Psoas muscle (tissue), 8 donors: ENCODE data around the gene DDX23. TPM values are rescaled to one million over a fixed set of nuclear protein-coding genes. Genes with fewer than 3 reads are reported as not detected.
A peak's percentile ranks its signal among the peaks of the same experiment; 100 is the strongest.

Experiments
- ATAC-seq, 4 donors: fragments of 200-7000 bp; cut with Tn5 transposase; one replicate each; pipeline ENCODE4 v1.9.1; 2020; ENCODE audit warnings: moderate library complexity in 3 of 4, mild to moderate bottlenecking in 2 of 4
- DNase-seq, 2 donors: peaks; one replicate each; pipeline ENCODE4 v3.0.0-alpha.2; 2020
- H3K27ac ChIP-seq: fragments of 200-600 bp; one replicate; pipeline ENCODE4 v1.8.0; 2022
- H3K27me3 ChIP-seq, 3 donors: fragments of 200-600 bp in 1 of 3; one replicate each; pipeline versions ENCODE4 v1.6.1 to v1.8.0; 2013 to 2022; ENCODE audit warnings: low read length in 2 of 3, mild to moderate bottlenecking in 2 of 3, moderate library complexity in 1 of 3; ENCODE audit not compliant: insufficient read depth in 3 of 3
- H3K36me3 ChIP-seq, 2 donors: fragments of 200-600 bp in 1 of 2; one replicate each; pipeline versions ENCODE4 v1.6.1 to v1.8.0; 2013 to 2022; ENCODE audit warnings: low read depth in 1 of 2, mild to moderate bottlenecking in 1 of 2, moderate library complexity in 1 of 2; ENCODE audit not compliant: insufficient read depth in 1 of 2
- H3K4me1 ChIP-seq: fragments of 200-600 bp; one replicate; pipeline ENCODE4 v1.8.0; 2022
- H3K4me3 ChIP-seq: fragments of 200-600 bp; one replicate; pipeline ENCODE4 v1.8.0; 2022; ENCODE audit warnings: mild to moderate bottlenecking
- H3K9me3 ChIP-seq: fragments of 200-600 bp; one replicate; pipeline ENCODE4 v1.8.0; 2022
- WGBS, 3 donors: extraction: QIAGEN DNeasy Blood & Tissue Kit; methylation state at CpG; one replicate each; pipeline versions ENCODE4 v1.1.6 to v1.1.7; 2013; 5-methylcytosine and 5-hydroxymethylcytosine counted together
- intact Hi-C, 2 donors: fragments of 100-400 bp; cut with DNase I; formaldehyde crosslinking; loops; one replicate each; pipeline versions ENCODE4 v1.11.0 to v1.14.2; 2022
- long read RNA-seq, 2 donors: library from polyadenylated mRNA; unstranded; transcript quantifications; one replicate each; pipeline ENCODE4 v2.0.0, GENCODE V29; 2021
- polyA plus RNA-seq, 3 donors: library from polyadenylated mRNA; stranded (reverse); fragments of 200-250 nt; gene quantifications; one replicate each; pipeline ENCODE4 v1.2.3, GENCODE V29; 2013
- total RNA-seq, 4 donors: library from RNA; stranded (reverse); fragmentation: NEBNext Ultra II Directional in 2 of 4; extraction: Animal tissue kit (Norgen Biotek cat#: 25700) in 2 of 4; gene quantifications; one replicate each; pipeline versions ENCODE4 v1.2.1 to v1.2.4, GENCODE V29; 2021 to 2023
- TF ChIP-seq, protein P1 (sequence below): fragments of 200-600 bp; IDR thresholded peaks from one replicate; pipeline ENCODE4 v1.8.0; 2022; ENCODE audit warnings: antibody characterized with exemption
- donor health status: healthy with polysubstance abuse.
- donor health status: DM: no; HTN: no; CAD: no; lungs with moderate emphysema.
- donor health status: Bipolar disorder and iron deficiency.
- donor health status: healthy.
- donor health status: DM: yes; HTN: yes; CAD: no.
- donor health status: DM: no; HTN: no; CAD: no.
- donor health status: DM: no; HTN: no; CAD: no.
- donor health status: DM: yes; HTN: yes; CAD: no.

The DDX23 gene
- total RNA-seq = 10 to 100 TPM; 38.5 to 71.6 (median 58.5) TPM
- polyA plus RNA-seq = 10 to 100 TPM; 39.4 to 92.8 (median 64.5) TPM
- long read RNA-seq, donor 1, transcript DDX23-201 (17 exons, 3,248 nt) = major isoform, 14 of 23 reads
- long read RNA-seq, donor 1, partial matches to known transcripts = 7 of 23 reads
- long read RNA-seq, donor 1, other reads (novel, unspliced or antisense) = 2 of 23 reads
- long read RNA-seq, donor 2, transcript DDX23-201 (17 exons, 3,248 nt) = major isoform, 51 of 83 reads
- long read RNA-seq, donor 2, partial matches to known transcripts = 23 of 83 reads
- long read RNA-seq, donor 2, other reads (novel, unspliced or antisense) = 9 of 83 reads

DNA sequence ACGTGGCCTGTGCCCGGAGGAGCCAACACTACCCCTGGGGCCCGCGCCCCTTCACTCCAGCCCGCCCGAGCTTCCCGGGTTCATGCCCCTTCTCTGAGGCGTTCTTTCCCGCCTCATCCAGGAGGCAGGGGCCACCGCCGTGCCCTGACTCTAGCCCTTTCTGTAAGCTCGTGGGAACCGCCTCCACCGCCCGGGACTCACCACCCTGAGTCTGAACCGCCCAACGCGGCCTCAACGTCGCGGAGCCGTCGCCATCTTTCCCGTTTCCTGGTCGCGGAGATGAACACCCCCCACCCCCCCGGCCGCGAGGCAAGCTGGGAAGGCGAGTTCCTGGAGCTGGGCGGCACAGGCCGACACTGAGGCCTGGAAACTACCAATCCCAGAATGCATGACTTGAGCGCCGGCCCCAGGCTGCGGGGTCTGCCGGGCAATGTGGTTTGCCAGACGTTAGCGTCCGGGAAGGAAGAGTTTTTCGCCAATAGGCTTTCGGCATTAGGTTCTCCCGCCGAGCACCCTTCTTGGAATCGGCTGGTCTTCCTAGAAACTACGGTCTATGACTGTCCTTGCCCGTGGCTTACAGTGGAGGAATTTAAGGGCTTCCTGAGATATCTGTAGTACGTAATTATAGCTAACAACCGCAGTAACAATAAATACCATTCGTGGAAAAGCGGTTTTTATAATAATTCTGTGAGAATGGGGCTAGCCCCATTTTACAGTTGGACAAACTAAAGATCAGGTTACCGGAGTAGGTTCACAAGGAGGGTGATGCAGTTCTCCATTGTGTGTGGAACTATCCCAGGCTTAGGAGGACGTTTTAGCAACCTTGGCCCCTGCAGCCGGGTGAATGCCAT lies at the start of gene DDX23:
TSS of gene DDX23 (minus strand) at position 281 of the 851 bp plus-strand sequence. CDS start 6,381 bp downstream, outside the sequence.
- DNase-seq = peak; percentile 95 to 97
- WGBS, 3 donors = 0 to 1% (median 1%) methylated on average over 46 to 53 of the region's 53 CpGs
- peak within 1 kb of the TSS; percentile 91 for H3K27ac ChIP-seq
- H3K4me1 ChIP-seq = peaks cover 19% of the 10 kb centered on the region
- TF ChIP-seq, protein P1, sequence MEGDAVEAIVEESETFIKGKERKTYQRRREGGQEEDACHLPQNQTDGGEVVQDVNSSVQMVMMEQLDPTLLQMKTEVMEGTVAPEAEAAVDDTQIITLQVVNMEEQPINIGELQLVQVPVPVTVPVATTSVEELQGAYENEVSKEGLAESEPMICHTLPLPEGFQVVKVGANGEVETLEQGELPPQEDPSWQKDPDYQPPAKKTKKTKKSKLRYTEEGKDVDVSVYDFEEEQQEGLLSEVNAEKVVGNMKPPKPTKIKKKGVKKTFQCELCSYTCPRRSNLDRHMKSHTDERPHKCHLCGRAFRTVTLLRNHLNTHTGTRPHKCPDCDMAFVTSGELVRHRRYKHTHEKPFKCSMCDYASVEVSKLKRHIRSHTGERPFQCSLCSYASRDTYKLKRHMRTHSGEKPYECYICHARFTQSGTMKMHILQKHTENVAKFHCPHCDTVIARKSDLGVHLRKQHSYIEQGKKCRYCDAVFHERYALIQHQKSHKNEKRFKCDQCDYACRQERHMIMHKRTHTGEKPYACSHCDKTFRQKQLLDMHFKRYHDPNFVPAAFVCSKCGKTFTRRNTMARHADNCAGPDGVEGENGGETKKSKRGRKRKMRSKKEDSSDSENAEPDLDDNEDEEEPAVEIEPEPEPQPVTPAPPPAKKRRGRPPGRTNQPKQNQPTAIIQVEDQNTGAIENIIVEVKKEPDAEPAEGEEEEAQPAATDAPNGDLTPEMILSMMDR = no peak
- ATAC-seq = peak; percentile 97 to 99 (median 98)
- H3K27me3 ChIP-seq = no peaks in the 10 kb centered on the region
- no peaks in the 10 kb centered on the region for H3K9me3 ChIP-seq
- intact Hi-C loops = loop anchor here in 1 of 2 donors (5.0 kb wide), 1 partner anchor 85 kb away; no protein-coding TSS in a partner anchor
- peak within 1 kb of the TSS; percentile 100 for H3K4me3 ChIP-seq
- peaks cover 0 to 21% of the 10 kb centered on the region in 2 donors for H3K36me3 ChIP-seq

DNA sequence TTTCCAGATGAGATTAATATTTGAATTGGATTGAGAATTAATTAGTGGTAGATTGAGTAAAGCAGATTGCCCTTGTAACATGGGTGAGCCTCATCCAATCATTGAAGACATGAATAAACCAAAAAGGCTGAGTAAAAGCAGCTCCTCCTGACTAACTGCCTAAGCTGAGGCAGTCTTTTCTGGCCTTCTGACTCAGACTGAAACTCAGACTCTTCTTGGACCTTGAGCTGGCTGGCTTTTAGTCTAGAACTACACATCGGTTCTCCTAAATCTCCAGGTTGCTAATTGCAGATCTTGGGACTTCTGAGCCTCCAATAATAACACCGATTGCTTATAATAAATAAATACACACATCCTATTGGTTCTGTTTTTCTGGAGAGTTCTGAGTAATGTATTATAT lies 49.3 kb upstream of the DDX23 start:
- WGBS, 3 donors = 84 to 89% (median 84%) methylated on average over 2 of the region's 2 CpGs
- intact Hi-C loops = no loop called here
- H3K4me1 ChIP-seq = no peaks in the 10 kb centered on the region
- H3K36me3 ChIP-seq = no peaks in the 10 kb centered on the region
- DNase-seq = no peak
- H3K9me3 ChIP-seq = no peaks in the 10 kb centered on the region
- peaks cover 0 to 19% (median 4%) of the 10 kb centered on the region in 3 donors for H3K27me3 ChIP-seq
- TF ChIP-seq, protein P1 = no peak
- H3K4me3 ChIP-seq = no peak overlapping the region
- H3K27ac ChIP-seq = no peak overlapping the region
- ATAC-seq = no peak

DNA sequence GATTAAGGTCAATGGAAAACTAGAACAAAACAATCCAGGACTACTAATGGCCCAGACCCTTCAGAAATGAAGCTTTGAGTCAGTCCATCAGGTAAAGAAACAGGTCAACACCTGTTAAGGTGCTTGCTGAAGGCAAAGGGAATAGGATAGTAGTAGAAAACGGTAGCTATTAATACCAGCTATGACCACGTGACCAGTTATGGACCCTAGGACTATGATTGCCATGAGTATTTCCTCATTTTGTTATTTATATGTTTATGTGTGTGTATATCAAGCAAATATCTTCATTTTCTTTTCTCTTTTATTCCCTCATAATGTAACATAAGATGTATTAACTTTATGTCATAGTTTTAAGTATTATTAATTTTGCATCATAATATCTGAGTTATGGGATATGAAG lies 47.7 kb upstream of the DDX23 start:
- no peaks in the 10 kb centered on the region for H3K9me3 ChIP-seq
- WGBS, 3 donors = 69 to 75% (median 72%) methylated on average over 2 of the region's 2 CpGs
- H3K4me1 ChIP-seq = no peaks in the 10 kb centered on the region
- H3K27ac ChIP-seq = no peak overlapping the region
- intact Hi-C loops = no loop called here
- TF ChIP-seq, protein P1 = no peak
- no peak for DNase-seq
- H3K4me3 ChIP-seq = no peak overlapping the region
- no peaks in the 10 kb centered on the region for H3K36me3 ChIP-seq
- H3K27me3 ChIP-seq = peaks cover 0 to 13% (median 4%) of the 10 kb centered on the region in 3 donors
- ATAC-seq = no peak

DNA sequence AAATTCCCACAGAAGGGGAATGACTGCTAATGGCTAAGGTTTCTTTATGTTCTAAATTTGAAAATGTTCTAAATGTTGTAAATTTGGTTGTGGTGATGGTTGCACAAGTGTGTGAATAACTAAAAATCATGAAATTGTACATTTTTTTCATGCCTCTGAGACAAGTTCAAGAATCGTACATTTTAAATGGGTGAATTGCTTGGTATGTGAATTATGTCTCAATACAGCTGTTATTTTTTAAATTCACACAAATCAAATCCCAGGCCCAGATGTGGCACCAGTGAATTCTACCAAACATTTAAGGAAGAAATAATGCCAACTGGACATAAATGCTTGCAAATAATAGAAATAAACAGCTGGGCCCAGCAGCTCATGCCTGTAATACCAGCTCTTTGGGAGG lies 42.3 kb upstream of the DDX23 start:
- no peaks in the 10 kb centered on the region for H3K36me3 ChIP-seq
- ATAC-seq (no peak), DNase-seq (no peak)
- intact Hi-C loops = no loop called here
- H3K27ac ChIP-seq = no peak overlapping the region
- no peaks in the 10 kb centered on the region for H3K4me1 ChIP-seq
- no peak overlapping the region for H3K4me3 ChIP-seq
- TF ChIP-seq, protein P1 = no peak
- no peaks in the 10 kb centered on the region for H3K9me3 ChIP-seq
- peaks cover 0 to 22% (median 4%) of the 10 kb centered on the region in 3 donors for H3K27me3 ChIP-seq
- whole genome bisulfite sequencing, 3 donors = 46 to 55% (median 48%) methylated on average over 1 of the region's 1 CpG
